ENCODE measurements around the gene DNAJB13.

DNA sequence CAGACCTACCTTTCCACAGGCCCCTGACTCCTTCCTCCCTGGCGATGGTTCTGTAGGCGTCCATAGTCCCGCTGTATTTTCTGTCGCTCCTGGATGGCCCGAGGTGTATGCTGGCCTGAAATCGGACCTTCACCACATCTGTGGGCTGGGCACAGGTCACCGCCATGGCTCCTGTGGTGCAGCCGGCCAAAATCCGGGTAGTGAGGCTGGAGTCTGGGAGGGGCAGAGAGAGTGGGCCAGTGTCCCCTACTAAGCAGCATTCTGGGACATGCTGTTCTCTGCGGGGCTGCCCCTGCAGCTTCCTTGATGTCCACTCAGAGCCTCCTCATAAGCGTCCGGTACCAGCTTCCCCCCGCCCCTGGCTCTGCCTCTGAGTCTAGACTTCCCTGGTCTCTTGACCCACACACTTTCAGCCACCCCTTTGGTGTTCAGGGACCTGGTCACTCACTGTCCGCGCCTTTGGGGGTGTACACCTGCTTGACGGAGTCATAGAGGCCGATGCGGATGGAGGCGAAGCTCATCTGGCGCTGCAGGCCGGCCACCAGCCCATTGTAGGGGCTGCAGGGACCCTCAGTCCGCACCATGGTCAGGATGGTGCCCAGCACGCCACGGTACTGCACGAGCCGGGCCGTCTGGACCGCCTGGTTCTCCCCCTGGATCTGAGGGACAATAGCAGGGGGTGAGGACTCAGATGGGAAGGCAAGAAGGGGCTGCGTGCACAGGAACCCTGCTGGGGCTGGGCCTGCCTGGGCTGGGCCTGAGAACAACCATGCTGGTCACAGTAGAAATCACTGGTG, 55.1 kb downstream of the DNAJB13 start:
- no peak for TF ChIP-seq ATF3 (CRISPR knock-in tag; conservative IDR thresholded peaks at IDR 0.05)
- TF ChIP-seq NFE2L1 (CRISPR knock-in tag; IDR thresholded peaks at IDR 0.05), result no peak
- no peak for TF ChIP-seq ZNF423 (CRISPR knock-in tag; IDR thresholded peaks at IDR 0.05)
- TF ChIP-seq, protein P1, sequence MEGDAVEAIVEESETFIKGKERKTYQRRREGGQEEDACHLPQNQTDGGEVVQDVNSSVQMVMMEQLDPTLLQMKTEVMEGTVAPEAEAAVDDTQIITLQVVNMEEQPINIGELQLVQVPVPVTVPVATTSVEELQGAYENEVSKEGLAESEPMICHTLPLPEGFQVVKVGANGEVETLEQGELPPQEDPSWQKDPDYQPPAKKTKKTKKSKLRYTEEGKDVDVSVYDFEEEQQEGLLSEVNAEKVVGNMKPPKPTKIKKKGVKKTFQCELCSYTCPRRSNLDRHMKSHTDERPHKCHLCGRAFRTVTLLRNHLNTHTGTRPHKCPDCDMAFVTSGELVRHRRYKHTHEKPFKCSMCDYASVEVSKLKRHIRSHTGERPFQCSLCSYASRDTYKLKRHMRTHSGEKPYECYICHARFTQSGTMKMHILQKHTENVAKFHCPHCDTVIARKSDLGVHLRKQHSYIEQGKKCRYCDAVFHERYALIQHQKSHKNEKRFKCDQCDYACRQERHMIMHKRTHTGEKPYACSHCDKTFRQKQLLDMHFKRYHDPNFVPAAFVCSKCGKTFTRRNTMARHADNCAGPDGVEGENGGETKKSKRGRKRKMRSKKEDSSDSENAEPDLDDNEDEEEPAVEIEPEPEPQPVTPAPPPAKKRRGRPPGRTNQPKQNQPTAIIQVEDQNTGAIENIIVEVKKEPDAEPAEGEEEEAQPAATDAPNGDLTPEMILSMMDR (IDR thresholded peaks at IDR 0.05), result no peak
- TF ChIP-seq, protein P2, sequence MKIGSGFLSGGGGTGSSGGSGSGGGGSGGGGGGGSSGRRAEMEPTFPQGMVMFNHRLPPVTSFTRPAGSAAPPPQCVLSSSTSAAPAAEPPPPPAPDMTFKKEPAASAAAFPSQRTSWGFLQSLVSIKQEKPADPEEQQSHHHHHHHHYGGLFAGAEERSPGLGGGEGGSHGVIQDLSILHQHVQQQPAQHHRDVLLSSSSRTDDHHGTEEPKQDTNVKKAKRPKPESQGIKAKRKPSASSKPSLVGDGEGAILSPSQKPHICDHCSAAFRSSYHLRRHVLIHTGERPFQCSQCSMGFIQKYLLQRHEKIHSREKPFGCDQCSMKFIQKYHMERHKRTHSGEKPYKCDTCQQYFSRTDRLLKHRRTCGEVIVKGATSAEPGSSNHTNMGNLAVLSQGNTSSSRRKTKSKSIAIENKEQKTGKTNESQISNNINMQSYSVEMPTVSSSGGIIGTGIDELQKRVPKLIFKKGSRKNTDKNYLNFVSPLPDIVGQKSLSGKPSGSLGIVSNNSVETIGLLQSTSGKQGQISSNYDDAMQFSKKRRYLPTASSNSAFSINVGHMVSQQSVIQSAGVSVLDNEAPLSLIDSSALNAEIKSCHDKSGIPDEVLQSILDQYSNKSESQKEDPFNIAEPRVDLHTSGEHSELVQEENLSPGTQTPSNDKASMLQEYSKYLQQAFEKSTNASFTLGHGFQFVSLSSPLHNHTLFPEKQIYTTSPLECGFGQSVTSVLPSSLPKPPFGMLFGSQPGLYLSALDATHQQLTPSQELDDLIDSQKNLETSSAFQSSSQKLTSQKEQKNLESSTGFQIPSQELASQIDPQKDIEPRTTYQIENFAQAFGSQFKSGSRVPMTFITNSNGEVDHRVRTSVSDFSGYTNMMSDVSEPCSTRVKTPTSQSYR (CRISPR knock-in tag; IDR thresholded peaks at IDR 0.05), result no peak
- no peak for TF ChIP-seq GRHL2 (CRISPR knock-in tag; IDR thresholded peaks at IDR 0.05; ENCODE audit: insufficient replicate concordance, severe bottlenecking)
- TF ChIP-seq, protein P3, sequence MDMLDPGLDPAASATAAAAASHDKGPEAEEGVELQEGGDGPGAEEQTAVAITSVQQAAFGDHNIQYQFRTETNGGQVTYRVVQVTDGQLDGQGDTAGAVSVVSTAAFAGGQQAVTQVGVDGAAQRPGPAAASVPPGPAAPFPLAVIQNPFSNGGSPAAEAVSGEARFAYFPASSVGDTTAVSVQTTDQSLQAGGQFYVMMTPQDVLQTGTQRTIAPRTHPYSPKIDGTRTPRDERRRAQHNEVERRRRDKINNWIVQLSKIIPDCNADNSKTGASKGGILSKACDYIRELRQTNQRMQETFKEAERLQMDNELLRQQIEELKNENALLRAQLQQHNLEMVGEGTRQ (CRISPR knock-in tag; IDR thresholded peaks at IDR 0.05), result no peak

Measured in WTC11 (cell line).